ENCODE data around the gene LUM. TPM values are rescaled to one million over a fixed set of nuclear protein-coding genes. Genes with fewer than 3 reads are reported as not detected.

Gene LUM
- total RNA-seq, 1 experiment from 2014 or later: 0.31 TPM

- no peak for DNase-seq
- intact Hi-C loops (cut with micrococcal nuclease; ENCODE audit: unreplicated experiment): loop anchor here (10.0 kb wide), 1 partner anchor 218 kb away; no protein-coding TSS in a partner anchor
- BruUV-seq (replicated peaks): no TSS peak
These were observed 38.4 kb downstream of the LUM start for GRCh38 chr12:91072931-91073330.

DNA sequence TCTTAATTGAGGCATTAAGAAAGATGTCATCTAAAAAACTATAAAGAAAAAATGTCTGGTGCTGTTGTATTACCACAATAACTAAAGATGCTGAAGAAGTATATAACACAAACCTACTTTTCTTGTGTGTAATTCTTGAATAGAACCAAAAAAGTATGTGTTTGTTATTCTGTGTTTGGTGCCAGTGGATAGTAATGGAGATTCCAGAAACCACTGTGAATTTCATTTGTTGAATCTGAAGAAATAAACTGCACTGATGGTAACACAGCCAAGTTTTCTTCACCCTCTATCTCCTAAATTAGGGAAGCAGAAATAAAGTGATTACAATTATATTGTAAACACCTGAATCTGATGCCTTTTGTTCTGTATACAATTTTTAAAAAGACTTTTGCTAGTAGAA is 40.4 kb downstream of the LUM start:
- Mint-ChIP-seq H3K4me1 (ENCODE audit: low read depth, unreplicated experiment) (peaks cover 10% of the 10 kb centered on the region), H3K27ac (ENCODE audit: unreplicated experiment) (no peak overlapping the region), H3K9me3 (ENCODE audit: low read depth, unreplicated experiment) (no peaks in the 10 kb centered on the region), H3K4me3 (ENCODE audit: low read depth, unreplicated experiment) (no peak overlapping the region), H3K27me3 (ENCODE audit: unreplicated experiment) (no peaks in the 10 kb centered on the region), H3K36me3 (ENCODE audit: insufficient read depth, unreplicated experiment) (no peaks in the 10 kb centered on the region)
- CTCF ChIA-PET: no interaction called here
- no peak for DNase-seq
- no TSS peak for BruUV-seq (replicated peaks)
- intact Hi-C loops (cut with micrococcal nuclease; ENCODE audit: unreplicated experiment): loop anchor here (10.0 kb wide), 1 partner anchor 216 kb away; no protein-coding TSS in a partner anchor
- TF ChIP-seq CTCF (IDR thresholded peaks at IDR 0.05; ENCODE audit: unreplicated experiment): no peak

More at GRCh38 chr12:91072931-91073330, 38.4 kb downstream of the LUM start:
- no peaks in the 10 kb centered on the region for H3K9me3 Mint-ChIP-seq (ENCODE audit: low read depth, unreplicated experiment)
- no peak overlapping the region for H3K4me3 Mint-ChIP-seq (ENCODE audit: low read depth, unreplicated experiment)
- no peaks in the 10 kb centered on the region for H3K27me3 Mint-ChIP-seq (ENCODE audit: unreplicated experiment)
- CTCF ChIA-PET: no interaction called here
- H3K4me1 Mint-ChIP-seq (ENCODE audit: low read depth, unreplicated experiment): peaks cover 26% of the 10 kb centered on the region
- H3K36me3 Mint-ChIP-seq (ENCODE audit: insufficient read depth, unreplicated experiment): no peaks in the 10 kb centered on the region
- H3K27ac Mint-ChIP-seq (ENCODE audit: unreplicated experiment): no peak overlapping the region
- TF ChIP-seq CTCF (IDR thresholded peaks at IDR 0.05; ENCODE audit: unreplicated experiment): no peak

DNA sequence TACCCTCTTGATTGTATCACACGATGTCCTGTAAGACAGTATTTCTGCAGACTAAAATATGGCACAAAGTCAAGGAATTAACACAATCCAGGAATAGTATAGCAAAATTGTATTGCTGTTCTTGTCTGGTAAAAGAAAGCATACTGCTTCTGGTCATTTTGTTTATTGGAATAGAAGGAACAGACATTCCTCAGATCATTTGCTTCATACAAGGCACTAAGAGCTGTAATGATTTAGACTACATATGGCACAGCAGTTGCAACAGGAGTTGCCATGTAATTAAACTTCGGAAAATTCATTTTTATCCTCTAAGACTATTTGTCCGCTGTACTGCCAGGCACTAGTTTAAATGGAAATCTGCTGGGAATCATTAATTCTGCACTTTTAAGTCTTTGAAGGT is 45.9 kb downstream of the LUM start:
- CTCF ChIA-PET: interaction anchor here (1.7 kb wide), 1 partner anchor 9 kb away, joined by 5 read pairs; no protein-coding TSS in a partner anchor
- no peaks in the 10 kb centered on the region for H3K36me3 Mint-ChIP-seq (ENCODE audit: insufficient read depth, unreplicated experiment)

GRCh38 chr12:91064640-91065039 is 46.7 kb downstream of the LUM start:
- Mint-ChIP-seq H3K4me3 (ENCODE audit: low read depth, unreplicated experiment) (no peak overlapping the region), H3K27ac (ENCODE audit: unreplicated experiment) (no peak overlapping the region), H3K4me1 (ENCODE audit: low read depth, unreplicated experiment) (no peaks in the 10 kb centered on the region), H3K9me3 (ENCODE audit: low read depth, unreplicated experiment) (no peaks in the 10 kb centered on the region), H3K36me3 (ENCODE audit: insufficient read depth, unreplicated experiment) (no peaks in the 10 kb centered on the region), H3K27me3 (ENCODE audit: unreplicated experiment) (no peaks in the 10 kb centered on the region)
- DNase-seq: no peak
- intact Hi-C loops (cut with micrococcal nuclease; ENCODE audit: unreplicated experiment): no loop called here
- CTCF ChIA-PET: interaction anchor here (0.5 to 1.7 kb wide), 2 partner anchors 10 to 1784 kb away, joined by 3 to 5 read pairs; no protein-coding TSS in a partner anchor
- no peak for TF ChIP-seq CTCF (IDR thresholded peaks at IDR 0.05; ENCODE audit: unreplicated experiment)
- BruUV-seq (replicated peaks): no TSS peak

More for the DNA sequence above, 45.9 kb downstream of the LUM start:
- intact Hi-C loops (cut with micrococcal nuclease; ENCODE audit: unreplicated experiment): no loop called here
- TF ChIP-seq CTCF (IDR thresholded peaks at IDR 0.05; ENCODE audit: unreplicated experiment): no peak
- no peaks in the 10 kb centered on the region for H3K9me3 Mint-ChIP-seq (ENCODE audit: low read depth, unreplicated experiment)
- H3K4me1 Mint-ChIP-seq (ENCODE audit: low read depth, unreplicated experiment): no peaks in the 10 kb centered on the region
- no peak overlapping the region for H3K4me3 Mint-ChIP-seq (ENCODE audit: low read depth, unreplicated experiment)
- H3K27me3 Mint-ChIP-seq (ENCODE audit: unreplicated experiment): no peaks in the 10 kb centered on the region
- no peak for DNase-seq
- H3K27ac Mint-ChIP-seq (ENCODE audit: unreplicated experiment): no peak overlapping the region
- no TSS peak for BruUV-seq (replicated peaks)
